HL-60 (cell line): ENCODE measurements around the gene CALHM2.

Experiments used
- GABPA ChIP-seq: IDR thresholded peaks from 2 replicates; pipeline ENCODE4 v1.6.1; 2012; ENCODE audit warnings: low read depth
- POLR2AphosphoS5 ChIP-seq: IDR thresholded peaks from 2 replicates; pipeline ENCODE4 v1.6.1; 2012; ENCODE audit warnings: low read depth
- REST ChIP-seq: IDR thresholded peaks from 2 replicates; pipeline ENCODE4 v1.6.1; 2012; ENCODE audit warnings: low read depth; ENCODE audit not compliant: insufficient replicate concordance
- SPI1 ChIP-seq: IDR thresholded peaks from 2 replicates; pipeline ENCODE4 v1.6.1; 2012; ENCODE audit warnings: low read depth, mild to moderate bottlenecking, borderline replicate concordance
- TF ChIP-seq, protein P1 (sequence below): IDR thresholded peaks from one replicate; pipeline ENCODE4 v1.5.1; 2011; ENCODE audit warnings: low read length, control low read depth, inconsistent platforms; ENCODE audit not compliant: insufficient read depth

DNA sequence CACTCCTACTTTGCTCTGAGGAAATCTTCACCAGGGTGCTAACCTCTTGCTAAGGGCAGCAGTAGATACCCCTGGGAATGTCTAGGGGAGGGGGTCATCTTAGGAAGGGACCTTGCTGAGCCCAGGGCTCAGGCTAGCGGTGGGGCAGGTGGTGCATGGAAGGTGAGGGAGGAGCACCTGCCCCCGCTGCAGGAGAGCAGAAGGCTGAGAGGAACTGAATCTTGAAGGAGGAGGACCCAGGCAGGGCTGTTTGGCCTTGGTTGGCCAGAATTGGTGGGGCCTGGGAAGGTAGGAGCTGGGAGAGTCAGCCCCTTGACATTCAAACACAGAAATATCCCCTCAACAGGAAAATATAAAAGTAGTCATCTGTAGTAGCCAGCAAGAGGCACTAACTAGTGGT, 19.8 kb upstream of the CALHM2 start:
- TF ChIP-seq REST: no peak
- TF ChIP-seq, protein P1, sequence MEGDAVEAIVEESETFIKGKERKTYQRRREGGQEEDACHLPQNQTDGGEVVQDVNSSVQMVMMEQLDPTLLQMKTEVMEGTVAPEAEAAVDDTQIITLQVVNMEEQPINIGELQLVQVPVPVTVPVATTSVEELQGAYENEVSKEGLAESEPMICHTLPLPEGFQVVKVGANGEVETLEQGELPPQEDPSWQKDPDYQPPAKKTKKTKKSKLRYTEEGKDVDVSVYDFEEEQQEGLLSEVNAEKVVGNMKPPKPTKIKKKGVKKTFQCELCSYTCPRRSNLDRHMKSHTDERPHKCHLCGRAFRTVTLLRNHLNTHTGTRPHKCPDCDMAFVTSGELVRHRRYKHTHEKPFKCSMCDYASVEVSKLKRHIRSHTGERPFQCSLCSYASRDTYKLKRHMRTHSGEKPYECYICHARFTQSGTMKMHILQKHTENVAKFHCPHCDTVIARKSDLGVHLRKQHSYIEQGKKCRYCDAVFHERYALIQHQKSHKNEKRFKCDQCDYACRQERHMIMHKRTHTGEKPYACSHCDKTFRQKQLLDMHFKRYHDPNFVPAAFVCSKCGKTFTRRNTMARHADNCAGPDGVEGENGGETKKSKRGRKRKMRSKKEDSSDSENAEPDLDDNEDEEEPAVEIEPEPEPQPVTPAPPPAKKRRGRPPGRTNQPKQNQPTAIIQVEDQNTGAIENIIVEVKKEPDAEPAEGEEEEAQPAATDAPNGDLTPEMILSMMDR: no peak
- no peak for TF ChIP-seq POLR2AphosphoS5
- TF ChIP-seq SPI1: peak; percentile 57; the same call in 1 of the 2 replicates
- TF ChIP-seq GABPA: no peak
